Loucy (cell line): ENCODE results near the gene SPDEF.

Experiments used
- CTCF ChIP-seq: fragments of 200-600 bp; sonication (generic); conservative IDR thresholded peaks from 2 replicates; pipeline ENCODE4 v1.5.1; 2014; ENCODE audit warnings: mild to moderate bottlenecking, antibody characterized with exemption, low read length
- EZH2phosphoT487 ChIP-seq: fragments of 200-600 bp; IDR thresholded peaks from 2 replicates; pipeline ENCODE4 v1.6.1; 2018; ENCODE audit warnings: antibody characterized with exemption, mild to moderate bottlenecking, moderate library complexity, borderline replicate concordance

- TF ChIP-seq EZH2phosphoT487: no peak
- TF ChIP-seq CTCF: no peak; the same call in 1 of the 2 replicates
These were observed 4.5 kb upstream of the SPDEF start for GRCh38 chr6:34560366-34561226.
